DOHH2 (cell line): ENCODE data around the gene ITGB1BP1.

ENCODE experiments used
- H3F3A ChIP-seq: fragments of 200-600 bp; sonication (generic), shearing (Covaris generic); 2 replicates; pipeline ENCODE4 v1.6.0; 2016; ENCODE audit warnings: antibody characterized with exemption, mild to moderate bottlenecking; ENCODE audit not compliant: control insufficient read depth, insufficient read depth
- H3K27ac ChIP-seq: fragments of 200-600 bp; sonication (generic); 2 replicates; pipeline ENCODE4 v1.5.1; 2014; ENCODE audit warnings: low read depth, mild to moderate bottlenecking, low read length, moderate library complexity
- H3K27me3 ChIP-seq: fragments of 200-600 bp; sonication (generic); 2 replicates; pipeline ENCODE4 v1.6.1; 2014; ENCODE audit warnings: mild to moderate bottlenecking, low read length, mixed read lengths; ENCODE audit not compliant: control insufficient read depth
- H3K36me3 ChIP-seq: fragments of 200-600 bp; sonication (generic); 2 replicates; pipeline ENCODE4 v1.6.1; 2014; ENCODE audit warnings: mild to moderate bottlenecking, low read length, moderate library complexity, mixed read lengths; ENCODE audit not compliant: control insufficient read depth
- H3K4me1 ChIP-seq: fragments of 200-600 bp; sonication (generic); 2 replicates; pipeline ENCODE4 v1.6.1; 2014; ENCODE audit warnings: mild to moderate bottlenecking, low read length, mixed read lengths; ENCODE audit not compliant: control insufficient read depth
- H3K4me2 ChIP-seq: fragments of 200-600 bp; sonication (generic); 2 replicates; pipeline ENCODE4 v1.6.0; 2014; ENCODE audit warnings: mild to moderate bottlenecking, low read length, moderate library complexity
- H3K4me3 ChIP-seq: fragments of 200-600 bp; sonication (generic); 2 replicates; pipeline ENCODE4 v1.5.1; 2014; ENCODE audit warnings: mild to moderate bottlenecking, low read length, mixed read lengths
- H3K79me2 ChIP-seq: fragments of 200-600 bp; sonication (generic); 2 replicates; pipeline ENCODE4 v1.6.1; 2014; ENCODE audit warnings: mild to moderate bottlenecking, low read length, mixed read lengths; ENCODE audit not compliant: control insufficient read depth
- H3K9me2 ChIP-seq: fragments of 200-600 bp; sonication (generic); replicated peaks from 2 replicates; pipeline ENCODE4 v1.6.1; 2014; ENCODE audit warnings: mild to moderate bottlenecking, low read length, mixed read lengths; ENCODE audit not compliant: control insufficient read depth
- H3K9me3 ChIP-seq: fragments of 200-600 bp; sonication (generic); 2 replicates; pipeline ENCODE4 v1.6.1; 2014; ENCODE audit warnings: antibody characterized with exemption, low read length, mixed read lengths; ENCODE audit not compliant: control insufficient read depth, insufficient read depth
- H4K20me1 ChIP-seq: fragments of 200-600 bp; sonication (generic); 2 replicates; pipeline ENCODE4 v1.6.0; 2014; ENCODE audit warnings: low read depth, mild to moderate bottlenecking, antibody characterized with exemption, low read length, moderate library complexity; ENCODE audit not compliant: control insufficient read depth, insufficient read depth
- CTCF ChIP-seq: fragments of 200-600 bp; sonication (generic); IDR thresholded peaks from one replicate; pipeline ENCODE4 v1.5.1; 2014; ENCODE audit warnings: antibody characterized with exemption, mild to moderate bottlenecking, low read depth, low read length; ENCODE audit not compliant: poor library complexity, severe bottlenecking
- EZH2phosphoT487 ChIP-seq: fragments of 200-600 bp; sonication (generic); IDR thresholded peaks from 2 replicates; pipeline ENCODE4 v1.6.1; 2017; ENCODE audit warnings: borderline replicate concordance, mild to moderate bottlenecking, antibody characterized with exemption, low read length, moderate library complexity, mixed read lengths

ITGB1BP1 gene

GRCh38 chr2:9462886-9463697 is 39.8 kb upstream of the ITGB1BP1 start:
- Histone ChIP-seq H3K4me2 (no peak overlapping the region), H3K36me3 (peaks cover 66% of the 10 kb centered on the region), H3K27ac (no peak overlapping the region)

GRCh38 chr2:9462313-9462712 is 39.0 kb upstream of the ITGB1BP1 start:
- H3K36me3 ChIP-seq, result peaks cover 68% of the 10 kb centered on the region

More at GRCh38 chr2:9462886-9463697, 39.8 kb upstream of the ITGB1BP1 start:
- H3K9me2 ChIP-seq, result no peaks in the 10 kb centered on the region
- H3K79me2 ChIP-seq, result no peaks in the 10 kb centered on the region
- TF ChIP-seq EZH2phosphoT487, result no peak
- no peak for TF ChIP-seq CTCF
- H4K20me1 ChIP-seq, result no peaks in the 10 kb centered on the region
- H3K9me3 ChIP-seq, result no peaks in the 10 kb centered on the region
- no peak overlapping the region for H3K4me3 ChIP-seq
- H3F3A ChIP-seq, result 0 out of 2 replicates have a peak, but pooled peaks cover 3% of the 10 kb centered on the region
- H3K27me3 ChIP-seq, result no peaks in the 10 kb centered on the region
- no peaks in the 10 kb centered on the region for H3K4me1 ChIP-seq

GRCh38 chr2:9461079-9461478 is 37.8 kb upstream of the ITGB1BP1 start:
- no peaks in the 10 kb centered on the region for H4K20me1 ChIP-seq
- no peaks in the 10 kb centered on the region for H3K27me3 ChIP-seq
- no peaks in the 10 kb centered on the region for H3K4me1 ChIP-seq
- H3K9me3 ChIP-seq, result no peaks in the 10 kb centered on the region
- TF ChIP-seq EZH2phosphoT487 (no peak), CTCF (no peak)
- no peak overlapping the region for H3K4me3 ChIP-seq
- no peaks in the 10 kb centered on the region for H3F3A ChIP-seq
- no peak overlapping the region for H3K27ac ChIP-seq
- no peaks in the 10 kb centered on the region for H3K79me2 ChIP-seq
- no peaks in the 10 kb centered on the region for H3K9me2 ChIP-seq
- H3K4me2 ChIP-seq, result no peak overlapping the region
- peaks cover 71% of the 10 kb centered on the region for H3K36me3 ChIP-seq

More at GRCh38 chr2:9462313-9462712, 39.0 kb upstream of the ITGB1BP1 start:
- TF ChIP-seq CTCF (no peak), EZH2phosphoT487 (no peak)
- Histone ChIP-seq H3K9me2 (no peaks in the 10 kb centered on the region), H4K20me1 (no peaks in the 10 kb centered on the region), H3K9me3 (no peaks in the 10 kb centered on the region), H3K4me2 (no peak overlapping the region), H3K27me3 (no peaks in the 10 kb centered on the region), H3K79me2 (no peaks in the 10 kb centered on the region), H3K4me1 (no peaks in the 10 kb centered on the region), H3F3A (0 out of 2 replicates have a peak, but pooled peaks cover 3% of the 10 kb centered on the region), H3K4me3 (no peak overlapping the region), H3K27ac (no peak overlapping the region)
